ENCODE measurements around the gene TPBGL.

- no peak for TF ChIP-seq CEBPB (IDR thresholded peaks at IDR 0.05)
- TF ChIP-seq CREB1 (IDR thresholded peaks at IDR 0.05; ENCODE audit: low read depth), result no peak
- no peak for TF ChIP-seq MAX (IDR thresholded peaks at IDR 0.05)
- TF ChIP-seq EP300 (IDR thresholded peaks at IDR 0.05; ENCODE audit: borderline replicate concordance), result no peak
- no peak for TF ChIP-seq TEAD4 (IDR thresholded peaks at IDR 0.05)
- no peak for TF ChIP-seq RAD21 (IDR thresholded peaks at IDR 0.05; ENCODE audit: low read depth)
- no peak for TF ChIP-seq TCF12 (IDR thresholded peaks at IDR 0.05; ENCODE audit: low read depth)
- TF ChIP-seq YY1 (IDR thresholded peaks at IDR 0.05; ENCODE audit: low read depth), result no peak
- no peak for TF ChIP-seq REST (IDR thresholded peaks at IDR 0.05; ENCODE audit: low read depth)
- no peak for TF ChIP-seq FOXM1 (IDR thresholded peaks at IDR 0.05; ENCODE audit: borderline replicate concordance, low read depth)
- TF ChIP-seq EGR1 (IDR thresholded peaks at IDR 0.05), result no peak
These were observed 6.2 kb downstream of the TPBGL start for GRCh38 chr11:75246671-75247350.

Measured in Ishikawa (cell line).